AG10803 (cell line): ENCODE results near the gene RPUSD3.
"Not testable (repeated sequence)": the region's sequence is repeated elsewhere in the genome, so short reads cannot be mapped to it uniquely, and the experiment has no call there.

Source experiments
- DNase-seq: peaks from one replicate; pipeline ENCODE4 v3.0.0; 2010; ENCODE audit warnings: low read depth
- H3K4me3 ChIP-seq: 2 replicates; pipeline ENCODE4 v1.5.1; 2011; ENCODE audit warnings: mild to moderate bottlenecking, low read length, control low read depth
- CTCF ChIP-seq: conservative IDR thresholded peaks from 2 replicates; pipeline ENCODE4 v1.5.1; 2011; ENCODE audit warnings: mild to moderate bottlenecking, low read length, control low read depth, inconsistent platforms

RPUSD3 gene

GRCh38 chr3:9855594-9855993, 11.8 kb upstream of the RPUSD3 start:
- DNase-seq: no peak
- no peak for TF ChIP-seq CTCF
- no peak overlapping the region for H3K4me3 ChIP-seq

GRCh38 chr3:9854291-9854940, 10.6 kb upstream of the RPUSD3 start:
- H3K4me3 ChIP-seq, DNase-seq: not testable (repeated sequence)

- H3K4me3 ChIP-seq: no peak overlapping the region
- no peak for TF ChIP-seq CTCF
- DNase-seq: no peak
Observed at GRCh38 chr3:9852528-9852927, 8.7 kb upstream of the RPUSD3 start.

- not testable (repeated sequence) for DNase-seq, H3K4me3 ChIP-seq
Observed at GRCh38 chr3:9851926-9852325, 8.1 kb upstream of the RPUSD3 start.

GRCh38 chr3:9851383-9851782, 7.6 kb upstream of the RPUSD3 start:
- not testable (repeated sequence) for H3K4me3 ChIP-seq, DNase-seq

GRCh38 chr3:9848860-9849259, 5.1 kb upstream of the RPUSD3 start:
- TF ChIP-seq CTCF: peak; percentile 57

GRCh38 chr3:9847870-9848269, 4.1 kb upstream of the RPUSD3 start:
- not testable (repeated sequence) for DNase-seq, H3K4me3 ChIP-seq

More at GRCh38 chr3:9848860-9849259, 5.1 kb upstream of the RPUSD3 start:
- peak; percentile 46 for DNase-seq
- H3K4me3 ChIP-seq: not testable (repeated sequence)

- H3K4me3 ChIP-seq: no peak overlapping the region
- no peak for TF ChIP-seq CTCF
- no peak for DNase-seq
Observed at GRCh38 chr3:9846931-9847488, 3.2 kb upstream of the RPUSD3 start.

- H3K4me3 ChIP-seq: no peak overlapping the region
- TF ChIP-seq CTCF: no peak
- no peak for DNase-seq
Observed at GRCh38 chr3:9846231-9846630, 2.4 kb upstream of the RPUSD3 start.
